HG02588 (cell line): ENCODE data around the gene EEF1E1.
"Not testable (repeated sequence)": the region's sequence is repeated elsewhere in the genome, so short reads cannot be mapped to it uniquely, and the experiment has no call there.

Experiments
- ATAC-seq: cut with Tn5 transposase; IDR thresholded peaks from one replicate; pipeline ENCODE4 v1.9.1; 2021; ENCODE audit warnings: mild to moderate bottlenecking, moderate library complexity; ENCODE audit not compliant: unreplicated experiment

Gene EEF1E1

GRCh38 chr6:8064638-8065518 lies 37.5 kb downstream of the EEF1E1 start:
- peak; percentile 0 for ATAC-seq

- peak; percentile 84 for ATAC-seq
Measured at GRCh38 chr6:8063761-8064637, 38.3 kb downstream of the EEF1E1 start, which contains the start of gene BLOC1S5. BLOC1S5 (minus strand) TSS chr6:8064389; CDS start chr6:8064376, 13 bp downstream.

GRCh38 chr6:8061736-8062135 lies 40.6 kb downstream of the EEF1E1 start:
- no peak for ATAC-seq

GRCh38 chr6:8060346-8060745 lies 42.0 kb downstream of the EEF1E1 start:
- no peak for ATAC-seq

- no peak for ATAC-seq
Measured at GRCh38 chr6:8059129-8059528, 43.2 kb downstream of the EEF1E1 start.

- no peak for ATAC-seq
Measured at GRCh38 chr6:8057793-8058192, 44.6 kb downstream of the EEF1E1 start.

GRCh38 chr6:8057263-8057662 lies 45.1 kb downstream of the EEF1E1 start:
- no peak for ATAC-seq

- ATAC-seq = no peak
Measured at GRCh38 chr6:8054276-8054675, 48.1 kb downstream of the EEF1E1 start.

GRCh38 chr6:8047541-8048292 lies 54.6 kb downstream of the EEF1E1 start:
- ATAC-seq = no peak

GRCh38 chr6:8045769-8046168 lies 56.6 kb downstream of the EEF1E1 start:
- ATAC-seq = not testable (repeated sequence)

GRCh38 chr6:8043221-8043620 lies 59.1 kb downstream of the EEF1E1 start:
- no peak for ATAC-seq

GRCh38 chr6:8041913-8042583 lies 60.3 kb downstream of the EEF1E1 start:
- ATAC-seq = no peak

- not testable (repeated sequence) for ATAC-seq
Measured at GRCh38 chr6:8034107-8034506, 68.2 kb downstream of the EEF1E1 start.

- no peak for ATAC-seq
Measured at GRCh38 chr6:8030920-8031319, 71.4 kb downstream of the EEF1E1 start.
